ENCODE measurements around the gene LILRA6. TPM values are rescaled to one million over a fixed set of nuclear protein-coding genes. Genes with fewer than 3 reads are reported as not detected.
"Not testable (repeated sequence)": the region's sequence is repeated elsewhere in the genome, so short reads cannot be mapped to it uniquely, and the experiment has no call there.

Gene LILRA6
- total and polyA plus RNA-seq, 8 donors, result 0.53 to 51.5 (median 0.74) TPM

DNA sequence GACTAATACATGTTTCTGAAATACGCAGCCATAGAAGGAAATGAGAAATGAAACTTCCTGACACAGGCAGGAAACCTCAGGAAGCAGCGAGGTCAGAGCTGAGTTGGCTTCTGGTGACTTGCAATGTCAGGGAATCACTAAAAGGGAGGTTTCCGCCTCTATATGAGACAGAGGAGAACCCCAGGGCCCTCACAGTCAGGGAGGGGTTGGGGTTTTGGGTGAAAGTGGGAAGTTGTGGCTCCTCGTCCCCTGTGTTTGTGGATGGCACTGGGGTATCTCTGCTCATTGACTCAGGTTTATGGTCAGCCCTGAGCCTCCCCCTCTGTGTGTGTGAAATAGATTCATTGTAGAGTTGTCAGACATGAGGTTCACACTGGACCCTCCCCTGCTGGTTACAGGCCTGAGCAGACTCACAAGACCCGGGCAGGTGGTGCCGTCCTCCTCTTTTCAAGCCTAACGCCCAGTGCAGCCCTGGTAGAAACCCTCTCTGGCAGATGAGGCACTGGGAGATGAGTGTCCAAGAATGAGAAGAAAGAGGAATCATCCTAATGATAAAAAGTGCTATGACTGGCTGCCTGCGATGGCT is 5.5 kb upstream of the LILRA6 start:
- intact Hi-C loops (cut with DNase I), result no loop called here
- peak overlapping the region in 1 of 2 donors; percentile 87 for H3K27ac ChIP-seq

GRCh38 chr19:54247106-54247930 is 4.7 kb upstream of the LILRA6 start:
- peaks cover 0 to 29% of the 10 kb centered on the region in 2 donors for H3K27me3 ChIP-seq
- no peak overlapping the region for H3K4me3 ChIP-seq
- H3K36me3 ChIP-seq, result no peaks in the 10 kb centered on the region
- peaks cover 0 to 33% of the 10 kb centered on the region in 2 donors for H3K4me1 ChIP-seq
- TF ChIP-seq, protein P1, sequence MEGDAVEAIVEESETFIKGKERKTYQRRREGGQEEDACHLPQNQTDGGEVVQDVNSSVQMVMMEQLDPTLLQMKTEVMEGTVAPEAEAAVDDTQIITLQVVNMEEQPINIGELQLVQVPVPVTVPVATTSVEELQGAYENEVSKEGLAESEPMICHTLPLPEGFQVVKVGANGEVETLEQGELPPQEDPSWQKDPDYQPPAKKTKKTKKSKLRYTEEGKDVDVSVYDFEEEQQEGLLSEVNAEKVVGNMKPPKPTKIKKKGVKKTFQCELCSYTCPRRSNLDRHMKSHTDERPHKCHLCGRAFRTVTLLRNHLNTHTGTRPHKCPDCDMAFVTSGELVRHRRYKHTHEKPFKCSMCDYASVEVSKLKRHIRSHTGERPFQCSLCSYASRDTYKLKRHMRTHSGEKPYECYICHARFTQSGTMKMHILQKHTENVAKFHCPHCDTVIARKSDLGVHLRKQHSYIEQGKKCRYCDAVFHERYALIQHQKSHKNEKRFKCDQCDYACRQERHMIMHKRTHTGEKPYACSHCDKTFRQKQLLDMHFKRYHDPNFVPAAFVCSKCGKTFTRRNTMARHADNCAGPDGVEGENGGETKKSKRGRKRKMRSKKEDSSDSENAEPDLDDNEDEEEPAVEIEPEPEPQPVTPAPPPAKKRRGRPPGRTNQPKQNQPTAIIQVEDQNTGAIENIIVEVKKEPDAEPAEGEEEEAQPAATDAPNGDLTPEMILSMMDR (IDR thresholded peaks at IDR 0.05), result no peak
- no peak for DNase-seq
- peak overlapping the region in 1 of 2 donors; percentile 87 for H3K27ac ChIP-seq
- no peaks in the 10 kb centered on the region for H3K9me3 ChIP-seq
- intact Hi-C loops (cut with DNase I), result no loop called here
- peak; percentile 12 for ATAC-seq

More for the DNA sequence above, 5.5 kb upstream of the LILRA6 start:
- Histone ChIP-seq H3K4me3 (no peak overlapping the region), H3K9me3 (no peaks in the 10 kb centered on the region), H3K4me1 (peaks cover 0 to 33% of the 10 kb centered on the region in 2 donors), H3K36me3 (no peaks in the 10 kb centered on the region), H3K27me3 (peaks cover 0 to 29% of the 10 kb centered on the region in 2 donors)
- DNase-seq, result peak in 2 of 4 donors; percentile 19 to 73
- ATAC-seq, result peak; percentile 90
- TF ChIP-seq, protein P1 (IDR thresholded peaks at IDR 0.05), result no peak

- Histone ChIP-seq H3K27ac (no peak overlapping the region), H3K4me1 (peaks cover 0 to 36% of the 10 kb centered on the region in 2 donors), H3K4me3 (no peak overlapping the region), H3K27me3 (peaks cover 0 to 34% of the 10 kb centered on the region in 2 donors), H3K9me3 (no peaks in the 10 kb centered on the region), H3K36me3 (no peaks in the 10 kb centered on the region)
- TF ChIP-seq, protein P1 (IDR thresholded peaks at IDR 0.05), result no peak
- no peak for ATAC-seq
- no peak for DNase-seq
- intact Hi-C loops (cut with DNase I), result no loop called here
These were observed 3.3 kb upstream of the LILRA6 start for GRCh38 chr19:54245936-54246335.

- H3K4me3 ChIP-seq; intact Hi-C loops (cut with DNase I); DNase-seq; H3K27ac ChIP-seq; H3K9me3 ChIP-seq; H3K36me3 ChIP-seq; ATAC-seq: not testable (repeated sequence)
- peaks cover 0 to 33% of the 10 kb centered on the region in 2 donors for H3K27me3 ChIP-seq
- H3K4me1 ChIP-seq, result peaks cover 0 to 40% of the 10 kb centered on the region in 2 donors
These were observed 1.2 kb upstream of the LILRA6 start for GRCh38 chr19:54243809-54244208.

DNA sequence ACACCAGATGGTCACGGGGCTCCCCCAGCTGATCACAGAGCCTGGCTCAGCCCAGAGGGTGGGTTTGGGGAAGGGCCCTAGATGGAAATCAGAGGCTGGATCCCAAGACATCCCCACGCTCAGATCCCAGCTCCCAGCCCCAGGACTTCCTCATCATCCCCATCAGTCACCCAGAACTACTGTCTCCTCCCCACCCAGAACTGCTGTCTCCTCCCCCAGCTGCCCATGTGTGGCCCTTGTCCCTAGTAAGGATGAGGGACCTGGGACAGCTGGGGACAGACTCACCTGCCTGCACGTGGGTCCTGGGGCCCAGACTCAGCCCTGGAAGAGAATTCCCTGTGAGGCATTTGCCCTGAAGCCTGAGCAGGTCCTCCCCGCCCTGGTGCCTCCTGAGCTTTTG is 356 bp downstream of the LILRA6 start:
- H3K9me3 ChIP-seq; intact Hi-C loops (cut with DNase I); DNase-seq: not testable (repeated sequence)
- Histone ChIP-seq H3K4me3 (peak overlapping the region in 1 of 2 donors; percentile 50), H3K27ac (peak overlapping the region in 1 of 2 donors; percentile 77), H3K4me1 (peaks cover 0 to 24% of the 10 kb centered on the region in 2 donors), H3K36me3 (peaks cover 0 to 22% of the 10 kb centered on the region in 2 donors), H3K27me3 (peaks cover 0 to 26% of the 10 kb centered on the region in 2 donors)
- peak; percentile 28 for ATAC-seq

GRCh38 chr19:54240372-54241336 is 1.9 kb downstream of the LILRA6 start:
- H3K27ac ChIP-seq; intact Hi-C loops (cut with DNase I); H3K4me1 ChIP-seq; ATAC-seq; H3K9me3 ChIP-seq; DNase-seq: not testable (repeated sequence)
- Histone ChIP-seq H3K27me3 (peaks cover 0 to 26% of the 10 kb centered on the region in 2 donors), H3K4me3 (peak overlapping the region in 1 of 2 donors; percentile 50), H3K36me3 (peaks cover 0 to 37% of the 10 kb centered on the region in 2 donors)

DNA sequence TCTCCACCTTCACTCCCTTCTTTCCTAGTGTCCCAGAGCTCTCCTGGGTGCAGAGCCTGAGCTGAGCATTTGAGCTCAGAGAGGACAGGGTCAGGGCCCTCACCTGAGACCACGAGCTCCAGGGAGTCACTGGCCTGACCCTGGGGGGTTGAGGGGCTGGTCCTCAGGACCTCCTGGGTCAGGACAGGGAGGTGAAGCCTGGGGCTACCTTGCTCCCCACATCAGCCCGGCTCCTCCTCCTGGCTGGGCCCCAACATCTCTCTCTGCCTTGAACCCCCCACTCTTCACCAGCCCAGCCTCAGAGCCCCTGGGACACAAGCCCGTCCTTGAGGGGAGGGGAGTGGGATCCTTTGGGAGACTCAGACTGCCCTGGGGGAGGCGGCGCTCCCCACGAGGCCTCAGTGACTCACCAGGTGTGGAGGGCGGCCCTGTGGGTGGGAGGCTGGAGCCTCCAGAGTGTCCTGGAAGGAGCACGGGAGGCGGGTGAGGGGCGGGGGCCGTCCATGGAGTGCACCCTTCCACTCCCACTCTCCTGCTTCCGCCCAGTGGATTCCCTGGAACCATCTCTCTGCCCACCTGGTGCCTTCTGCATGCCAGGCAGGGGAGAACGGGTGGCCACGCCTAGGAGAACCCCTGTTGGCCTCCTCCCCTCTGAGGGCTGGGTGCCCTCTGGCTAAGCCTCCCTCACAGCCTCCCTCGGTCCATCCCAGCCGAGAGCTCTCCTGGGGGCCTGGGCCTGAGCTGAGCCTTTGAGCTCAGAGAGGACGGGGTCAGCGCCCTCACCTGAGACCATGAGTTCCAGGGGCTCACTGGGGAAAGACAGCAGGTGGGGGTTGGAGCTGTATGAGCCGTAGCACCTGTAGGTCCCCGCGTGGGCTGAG is 2.9 kb downstream of the LILRA6 start:
- ATAC-seq; H3K9me3 ChIP-seq; DNase-seq; H3K4me1 ChIP-seq; intact Hi-C loops (cut with DNase I); H3K27ac ChIP-seq: not testable (repeated sequence)
- peak overlapping the region in 1 of 2 donors; percentile 50 for H3K4me3 ChIP-seq
- peaks cover 0 to 26% of the 10 kb centered on the region in 2 donors for H3K27me3 ChIP-seq
- peaks cover 0 to 39% of the 10 kb centered on the region in 2 donors for H3K36me3 ChIP-seq
